NCI-H2171 treated with DMSO at 0.1 percent for 48 hours (cell line): ENCODE data around the gene FAM237A.

Source experiments
- DNase-seq: peaks from one replicate; lab custom pipeline; 2025; lab: John Stamatoyannopoulos, UW

The FAM237A gene

GRCh38 chr2:206692971-206693370 is 50.7 kb downstream of the FAM237A start:
- no peak for DNase-seq

- peak; percentile 62 for DNase-seq
Measured at GRCh38 chr2:206693399-206694137, 51.3 kb downstream of the FAM237A start.

GRCh38 chr2:206696910-206697309 is 54.6 kb downstream of the FAM237A start:
- no peak for DNase-seq

- no peak for DNase-seq
Measured at GRCh38 chr2:206698811-206699210, 56.5 kb downstream of the FAM237A start.
